ENCODE results near the gene USH2A.

The USH2A gene

DNA sequence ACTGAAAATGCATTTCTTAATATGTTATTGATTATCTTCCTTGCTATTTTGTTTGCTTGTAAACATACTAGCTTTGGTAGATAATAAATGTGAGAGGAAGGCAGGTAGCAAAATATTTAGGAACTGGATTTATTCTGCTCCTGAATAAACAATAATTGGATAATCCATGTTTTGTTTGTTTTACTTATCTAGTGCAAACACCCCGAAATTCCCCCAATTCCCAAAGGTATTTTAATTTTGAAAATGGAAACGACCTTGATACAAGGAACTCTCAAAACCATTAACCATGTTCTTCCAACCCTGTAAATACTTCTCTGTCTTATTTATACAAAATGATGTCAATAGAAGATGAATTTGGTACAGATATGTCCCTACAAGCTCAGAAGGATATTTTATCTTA, 3.0 kb downstream of the USH2A start:
- TF ChIP-seq, protein P1, sequence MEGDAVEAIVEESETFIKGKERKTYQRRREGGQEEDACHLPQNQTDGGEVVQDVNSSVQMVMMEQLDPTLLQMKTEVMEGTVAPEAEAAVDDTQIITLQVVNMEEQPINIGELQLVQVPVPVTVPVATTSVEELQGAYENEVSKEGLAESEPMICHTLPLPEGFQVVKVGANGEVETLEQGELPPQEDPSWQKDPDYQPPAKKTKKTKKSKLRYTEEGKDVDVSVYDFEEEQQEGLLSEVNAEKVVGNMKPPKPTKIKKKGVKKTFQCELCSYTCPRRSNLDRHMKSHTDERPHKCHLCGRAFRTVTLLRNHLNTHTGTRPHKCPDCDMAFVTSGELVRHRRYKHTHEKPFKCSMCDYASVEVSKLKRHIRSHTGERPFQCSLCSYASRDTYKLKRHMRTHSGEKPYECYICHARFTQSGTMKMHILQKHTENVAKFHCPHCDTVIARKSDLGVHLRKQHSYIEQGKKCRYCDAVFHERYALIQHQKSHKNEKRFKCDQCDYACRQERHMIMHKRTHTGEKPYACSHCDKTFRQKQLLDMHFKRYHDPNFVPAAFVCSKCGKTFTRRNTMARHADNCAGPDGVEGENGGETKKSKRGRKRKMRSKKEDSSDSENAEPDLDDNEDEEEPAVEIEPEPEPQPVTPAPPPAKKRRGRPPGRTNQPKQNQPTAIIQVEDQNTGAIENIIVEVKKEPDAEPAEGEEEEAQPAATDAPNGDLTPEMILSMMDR (conservative IDR thresholded peaks at IDR 0.05; ENCODE audit: low read length): no peak
- no peak for TF ChIP-seq EZH2phosphoT487 (IDR thresholded peaks at IDR 0.05; ENCODE audit: borderline replicate concordance)
- H3K79me2 ChIP-seq (ENCODE audit: insufficient read depth, low read length): no peaks in the 10 kb centered on the region

DNA sequence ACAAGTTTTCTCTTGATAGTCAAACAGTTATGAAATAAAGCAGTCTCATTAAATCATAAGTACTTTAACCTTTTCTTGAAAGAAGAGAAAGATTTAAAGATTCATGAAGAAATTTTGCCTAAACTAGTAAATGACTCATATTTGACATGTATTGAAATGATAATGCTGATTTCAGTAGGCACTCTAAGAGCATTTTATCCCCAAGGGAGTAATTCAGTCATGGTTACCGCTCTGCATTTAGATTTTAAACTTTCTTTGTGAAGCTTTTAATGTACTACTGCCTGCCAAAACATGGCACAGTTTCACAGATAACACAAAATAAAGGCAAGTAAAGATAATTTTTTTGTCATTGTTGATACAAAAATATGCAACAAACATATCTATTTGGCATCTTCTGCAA, 6.8 kb downstream of the USH2A start:
- H3K27me3 ChIP-seq (ENCODE audit: insufficient read depth, low read length, poor library complexity, severe bottlenecking): no peaks in the 10 kb centered on the region
- no peak for TF ChIP-seq EZH2phosphoT487 (IDR thresholded peaks at IDR 0.05; ENCODE audit: borderline replicate concordance)
- TF ChIP-seq, protein P1 (conservative IDR thresholded peaks at IDR 0.05; ENCODE audit: low read length): no peak
- no peaks in the 10 kb centered on the region for H3K9me2 ChIP-seq (replicated peaks; ENCODE audit: low read depth, low read length)
- no peaks in the 10 kb centered on the region for H4K20me1 ChIP-seq (ENCODE audit: insufficient read depth, low read length, poor library complexity, severe bottlenecking)
- no peaks in the 10 kb centered on the region for H3K4me1 ChIP-seq (ENCODE audit: insufficient read depth, low read length, poor library complexity, severe bottlenecking)
- H2AFZ ChIP-seq (ENCODE audit: low read length): no peak overlapping the region
- H3K9me3 ChIP-seq (ENCODE audit: insufficient read depth, low read depth, low read length): no peaks in the 10 kb centered on the region
- H3K4me2 ChIP-seq (ENCODE audit: low read depth, low read length, poor library complexity, severe bottlenecking): no peak overlapping the region
- H3K36me3 ChIP-seq (ENCODE audit: insufficient read depth, low read length): no peaks in the 10 kb centered on the region
- no peaks in the 10 kb centered on the region for H3K79me2 ChIP-seq (ENCODE audit: insufficient read depth, low read length)
- no peaks in the 10 kb centered on the region for H3F3A ChIP-seq (ENCODE audit: low read depth)
- H3K9ac ChIP-seq (ENCODE audit: low read depth, low read length, poor library complexity, severe bottlenecking): no peak overlapping the region
- H3K4me3 ChIP-seq (ENCODE audit: low read length, poor library complexity, severe bottlenecking): no peak overlapping the region

More for the DNA sequence above, 3.0 kb downstream of the USH2A start:
- Histone ChIP-seq H3K27me3 (ENCODE audit: insufficient read depth, low read length, poor library complexity, severe bottlenecking) (no peaks in the 10 kb centered on the region), H3K36me3 (ENCODE audit: insufficient read depth, low read length) (no peaks in the 10 kb centered on the region), H3K9me3 (ENCODE audit: insufficient read depth, low read depth, low read length) (no peaks in the 10 kb centered on the region), H3F3A (ENCODE audit: low read depth) (no peaks in the 10 kb centered on the region), H3K9ac (ENCODE audit: low read depth, low read length, poor library complexity, severe bottlenecking) (no peak overlapping the region), H2AFZ (ENCODE audit: low read length) (no peak overlapping the region), H3K9me2 (replicated peaks; ENCODE audit: low read depth, low read length) (no peaks in the 10 kb centered on the region), H4K20me1 (ENCODE audit: insufficient read depth, low read length, poor library complexity, severe bottlenecking) (no peaks in the 10 kb centered on the region), H3K4me3 (ENCODE audit: low read length, poor library complexity, severe bottlenecking) (no peak overlapping the region), H3K4me1 (ENCODE audit: insufficient read depth, low read length, poor library complexity, severe bottlenecking) (no peaks in the 10 kb centered on the region), H3K4me2 (ENCODE audit: low read depth, low read length, poor library complexity, severe bottlenecking) (no peak overlapping the region)

DNA sequence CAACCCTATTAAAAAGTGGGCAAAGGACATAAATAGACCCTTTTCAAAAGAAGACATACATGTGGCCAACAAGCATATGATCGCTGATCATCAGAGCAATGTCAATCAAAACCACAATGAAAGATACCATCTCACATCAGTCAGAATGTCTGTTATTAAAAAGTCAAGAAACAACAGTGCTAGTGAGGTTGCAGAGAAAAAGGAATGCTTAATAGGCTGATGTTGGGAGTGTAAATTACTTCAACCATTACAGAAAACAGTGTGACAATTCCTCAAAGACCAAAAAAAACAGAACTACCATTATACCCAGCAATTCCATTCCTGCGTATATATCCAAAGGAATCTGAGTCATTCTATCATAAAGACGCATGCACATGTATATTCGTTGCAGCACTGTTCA, 13.2 kb downstream of the USH2A start:
- Histone ChIP-seq H3K9me2 (replicated peaks; ENCODE audit: low read depth, low read length) (no peaks in the 10 kb centered on the region), H3K4me1 (ENCODE audit: insufficient read depth, low read length, poor library complexity, severe bottlenecking) (no peaks in the 10 kb centered on the region), H3F3A (ENCODE audit: low read depth) (no peaks in the 10 kb centered on the region), H3K9ac (ENCODE audit: low read depth, low read length, poor library complexity, severe bottlenecking) (no peak overlapping the region), H3K4me3 (ENCODE audit: low read length, poor library complexity, severe bottlenecking) (no peak overlapping the region), H2AFZ (ENCODE audit: low read length) (no peak overlapping the region), H3K4me2 (ENCODE audit: low read depth, low read length, poor library complexity, severe bottlenecking) (no peak overlapping the region), H3K27me3 (ENCODE audit: insufficient read depth, low read length, poor library complexity, severe bottlenecking) (no peaks in the 10 kb centered on the region), H3K9me3 (ENCODE audit: insufficient read depth, low read depth, low read length) (no peaks in the 10 kb centered on the region), H4K20me1 (ENCODE audit: insufficient read depth, low read length, poor library complexity, severe bottlenecking) (no peaks in the 10 kb centered on the region), H3K79me2 (ENCODE audit: insufficient read depth, low read length) (no peaks in the 10 kb centered on the region), H3K36me3 (ENCODE audit: insufficient read depth, low read length) (no peaks in the 10 kb centered on the region)
- TF ChIP-seq EZH2phosphoT487 (IDR thresholded peaks at IDR 0.05; ENCODE audit: borderline replicate concordance): no peak
- TF ChIP-seq, protein P1 (conservative IDR thresholded peaks at IDR 0.05; ENCODE audit: low read length): no peak
